Stimulated activated CD8-positive, alpha-beta memory T cell treated with anti-CD3 and anti-CD28 coated beads, Interleukin-15, amount 100 ng/mL, for 48 hours (primary cell): ENCODE measurements around the gene LGALSL.
A peak's percentile ranks its signal among the peaks of the same experiment; 100 is the strongest.

ENCODE experiments used
- DNase-seq, 2 donors: peaks; one replicate each; pipeline ENCODE4 v3.0.0-alpha.2; 2020; ENCODE audit warnings: low read depth in 2 of 2

Gene LGALSL

GRCh38 chr2:64471600-64471999 lies 17.6 kb downstream of the LGALSL start:
- DNase-seq: no peak

- no peak for DNase-seq
Measured at GRCh38 chr2:64472881-64473280, 18.9 kb downstream of the LGALSL start.

GRCh38 chr2:64474121-64474571 lies 20.2 kb downstream of the LGALSL start:
- DNase-seq: no peak

- DNase-seq: no peak
Measured at GRCh38 chr2:64474636-64475035, 20.7 kb downstream of the LGALSL start.

- DNase-seq: no peak
Measured at GRCh38 chr2:64477037-64477436, 23.1 kb downstream of the LGALSL start.

- no peak for DNase-seq
Measured at GRCh38 chr2:64477979-64478378, 24.0 kb downstream of the LGALSL start.

- DNase-seq: peak in 1 of 2 donors; percentile 15
Measured at GRCh38 chr2:64478502-64479230, 24.7 kb downstream of the LGALSL start.

GRCh38 chr2:64479259-64480117 lies 25.5 kb downstream of the LGALSL start:
- DNase-seq: no peak

GRCh38 chr2:64481665-64482064 lies 27.7 kb downstream of the LGALSL start:
- DNase-seq: no peak

GRCh38 chr2:64482243-64482642 lies 28.3 kb downstream of the LGALSL start:
- no peak for DNase-seq

GRCh38 chr2:64482765-64483504 lies 29.0 kb downstream of the LGALSL start:
- DNase-seq: no peak

GRCh38 chr2:64485331-64485730 lies 31.4 kb downstream of the LGALSL start:
- no peak for DNase-seq

- no peak for DNase-seq
Measured at GRCh38 chr2:64485961-64486360, 32.0 kb downstream of the LGALSL start.

GRCh38 chr2:64487256-64488049 lies 33.5 kb downstream of the LGALSL start:
- DNase-seq: no peak

GRCh38 chr2:64488050-64488974 lies 34.4 kb downstream of the LGALSL start:
- DNase-seq: peak; percentile 56 to 58

- no peak for DNase-seq
Measured at GRCh38 chr2:64489081-64489751, 35.3 kb downstream of the LGALSL start.

- DNase-seq: no peak
Measured at GRCh38 chr2:64491426-64491825, 37.5 kb downstream of the LGALSL start.

- no peak for DNase-seq
Measured at GRCh38 chr2:64492272-64492671, 38.3 kb downstream of the LGALSL start.

- no peak for DNase-seq
Measured at GRCh38 chr2:64492821-64493220, 38.9 kb downstream of the LGALSL start.

GRCh38 chr2:64493788-64494187 lies 39.8 kb downstream of the LGALSL start:
- DNase-seq: no peak
